Suprapubic skin (tissue), 3 donors: ENCODE data around the gene INPP5A.

Experiments used
- CTCF ChIP-seq, 2 donors: fragments of 200-600 bp in 1 of 2; fragments of 450-650 bp in 1 of 2; sonication (generic) in 1 of 2; IDR thresholded peaks; one replicate each; pipeline ENCODE4 v1.5.1; 2016 to 2019; ENCODE audit warnings: antibody characterized with exemption in 2 of 2, mild to moderate bottlenecking in 1 of 2, moderate library complexity in 1 of 2
- POLR2A ChIP-seq, 2 donors: fragments of 450-650 bp; IDR thresholded peaks; one replicate each; pipeline ENCODE4 v1.6.1; 2017; ENCODE audit warnings: antibody characterized with exemption in 2 of 2, mild to moderate bottlenecking in 2 of 2, moderate library complexity in 2 of 2

- no peak for TF ChIP-seq POLR2A (IDR thresholded peaks at IDR 0.05)
- no peak for TF ChIP-seq CTCF (IDR thresholded peaks at IDR 0.05)
These were observed 115.5 kb downstream of the INPP5A start for GRCh38 chr10:132652936-132653590.
